C4-2B (cell line): ENCODE measurements around the gene CAMK4.

Source experiments
- H3K27ac ChIP-seq: fragments of 450-650 bp; 2 replicates; pipeline ENCODE4 v1.5.1; 2017
- ZFX ChIP-seq: fragments of 450-650 bp; IDR thresholded peaks from 2 replicates; pipeline ENCODE4 v1.6.1; 2017
- TF ChIP-seq, protein P1 (sequence below): fragments of 450-650 bp; conservative IDR thresholded peaks from 2 replicates; pipeline ENCODE4 v1.5.1; 2017; ENCODE audit warnings: mild to moderate bottlenecking

Gene CAMK4

DNA sequence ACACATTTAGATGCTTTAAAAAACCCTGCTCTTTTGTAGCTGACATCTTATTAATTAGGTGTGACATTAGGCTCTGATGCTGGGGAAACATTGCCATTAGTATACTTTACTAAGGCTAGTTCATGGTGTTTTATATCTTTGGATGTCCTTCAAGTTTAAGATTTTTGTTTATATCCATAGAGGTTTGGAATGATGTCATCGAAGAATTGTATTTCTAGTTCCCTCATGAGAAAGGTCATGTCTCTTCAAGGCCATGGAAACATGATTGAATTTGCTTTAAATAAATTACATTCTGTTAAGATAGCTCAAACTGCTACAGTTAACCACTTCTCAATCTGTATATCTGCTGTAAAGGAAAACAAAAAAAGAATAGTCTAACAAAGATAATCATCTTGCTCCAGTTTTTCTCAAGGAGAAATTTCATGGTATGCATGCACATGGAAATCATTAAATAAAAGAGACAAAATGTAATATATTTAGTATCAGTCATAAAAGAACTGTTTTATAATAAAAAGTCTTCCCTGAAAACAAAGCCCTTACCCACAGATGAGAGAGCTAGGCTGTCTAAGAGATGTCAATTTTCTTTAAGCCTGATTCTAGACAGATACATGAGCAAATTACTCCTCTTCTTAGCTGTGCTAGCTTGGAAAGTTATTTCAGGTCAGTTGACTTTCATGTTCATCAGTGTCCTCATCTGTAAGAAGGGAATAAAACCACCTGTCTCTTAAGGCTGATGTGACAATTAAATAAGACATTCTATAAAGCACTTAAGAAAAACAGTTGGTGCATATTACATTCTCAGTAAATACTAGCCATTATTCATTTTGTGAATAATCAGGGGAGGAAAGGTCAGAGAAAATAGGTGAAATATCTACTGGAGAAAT lies 313.2 kb downstream of the CAMK4 start:
- H3K27ac ChIP-seq = no peak overlapping the region
- TF ChIP-seq, protein P1, sequence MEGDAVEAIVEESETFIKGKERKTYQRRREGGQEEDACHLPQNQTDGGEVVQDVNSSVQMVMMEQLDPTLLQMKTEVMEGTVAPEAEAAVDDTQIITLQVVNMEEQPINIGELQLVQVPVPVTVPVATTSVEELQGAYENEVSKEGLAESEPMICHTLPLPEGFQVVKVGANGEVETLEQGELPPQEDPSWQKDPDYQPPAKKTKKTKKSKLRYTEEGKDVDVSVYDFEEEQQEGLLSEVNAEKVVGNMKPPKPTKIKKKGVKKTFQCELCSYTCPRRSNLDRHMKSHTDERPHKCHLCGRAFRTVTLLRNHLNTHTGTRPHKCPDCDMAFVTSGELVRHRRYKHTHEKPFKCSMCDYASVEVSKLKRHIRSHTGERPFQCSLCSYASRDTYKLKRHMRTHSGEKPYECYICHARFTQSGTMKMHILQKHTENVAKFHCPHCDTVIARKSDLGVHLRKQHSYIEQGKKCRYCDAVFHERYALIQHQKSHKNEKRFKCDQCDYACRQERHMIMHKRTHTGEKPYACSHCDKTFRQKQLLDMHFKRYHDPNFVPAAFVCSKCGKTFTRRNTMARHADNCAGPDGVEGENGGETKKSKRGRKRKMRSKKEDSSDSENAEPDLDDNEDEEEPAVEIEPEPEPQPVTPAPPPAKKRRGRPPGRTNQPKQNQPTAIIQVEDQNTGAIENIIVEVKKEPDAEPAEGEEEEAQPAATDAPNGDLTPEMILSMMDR = no peak
- no peak for TF ChIP-seq ZFX
